AG08395 (cell line): Measurements from ENCODE around the gene PI4KA.

Source experiments
- DNase-seq: peaks from one replicate; pipeline ENCODE4 v3.0.0; 2012; ENCODE audit warnings: mixed read lengths, low spot score

Gene PI4KA

DNA sequence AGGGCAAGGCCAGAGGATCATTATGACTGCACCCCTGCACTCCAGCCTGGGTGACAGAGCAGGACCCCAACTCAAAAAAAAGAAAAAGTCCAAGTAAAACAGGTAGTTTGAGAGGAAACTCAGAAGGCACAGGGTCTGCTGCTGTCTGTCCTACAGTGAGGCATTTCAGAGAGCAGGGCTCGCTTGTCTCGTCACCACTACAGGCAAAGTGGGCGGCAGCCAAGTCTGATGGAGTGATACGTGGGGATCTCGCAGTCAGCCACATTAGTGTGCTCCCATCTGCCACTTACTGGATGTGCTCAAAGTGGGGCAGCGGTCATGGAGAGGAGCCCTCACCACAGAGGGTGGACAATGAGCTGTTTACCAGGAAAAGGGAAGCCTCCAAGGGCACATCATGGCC, 42.1 kb downstream of the PI4KA start:
- DNase-seq, result no peak

DNA sequence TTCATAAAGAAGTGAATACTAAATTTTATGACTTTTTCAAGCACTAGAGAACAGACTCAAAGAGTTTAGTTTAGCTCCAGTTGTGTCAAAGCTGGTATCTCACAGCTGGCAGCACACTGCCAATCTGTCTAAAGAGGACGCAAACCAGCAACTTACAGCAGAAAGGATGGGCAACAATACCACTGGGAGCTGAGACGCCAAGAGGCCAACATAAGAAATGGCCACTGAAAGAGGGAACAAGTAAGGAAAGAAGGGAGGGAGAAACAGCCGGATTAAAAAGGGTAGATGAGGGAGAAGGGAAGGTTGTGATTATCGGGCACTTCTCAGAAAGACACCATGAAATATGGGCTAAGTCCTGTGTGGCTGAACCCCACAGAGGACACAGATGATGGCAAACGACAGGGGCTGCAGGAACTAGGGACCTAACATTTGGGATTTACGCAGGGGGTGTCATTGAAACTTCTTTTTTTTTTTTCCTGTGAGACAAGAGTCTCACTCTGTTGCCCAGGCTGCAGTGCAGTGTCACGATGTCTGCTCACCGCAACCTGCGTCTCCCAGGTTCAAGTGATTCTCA, 43.0 kb downstream of the PI4KA start:
- DNase-seq, result no peak

DNA sequence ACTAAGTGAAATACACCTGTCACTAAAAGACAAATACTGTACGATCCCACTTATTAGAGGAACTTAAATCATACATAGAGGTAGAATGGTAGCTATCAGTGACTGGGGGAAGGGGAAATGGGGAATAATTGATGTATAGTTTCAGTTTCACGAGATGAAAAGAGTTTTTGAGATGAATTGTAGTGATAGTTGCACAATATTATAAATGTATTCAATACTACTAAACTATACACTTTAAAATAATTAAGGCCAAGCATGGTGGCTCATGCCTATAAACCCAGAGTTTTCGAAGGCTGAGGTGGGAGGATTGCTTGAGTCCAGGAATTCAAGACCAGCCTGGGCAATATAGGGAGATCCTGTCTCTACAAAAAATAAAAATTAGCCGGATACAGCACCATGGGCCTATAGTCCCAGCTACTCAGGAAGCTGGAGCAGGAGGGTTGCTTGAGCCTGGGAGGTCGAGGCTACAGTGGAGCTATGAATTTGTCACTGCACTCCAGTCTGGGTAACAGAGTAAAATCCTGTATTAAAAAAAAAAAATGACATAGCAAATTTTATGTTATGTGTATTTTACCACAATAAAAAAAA, 44.3 kb downstream of the PI4KA start:
- no peak for DNase-seq

DNA sequence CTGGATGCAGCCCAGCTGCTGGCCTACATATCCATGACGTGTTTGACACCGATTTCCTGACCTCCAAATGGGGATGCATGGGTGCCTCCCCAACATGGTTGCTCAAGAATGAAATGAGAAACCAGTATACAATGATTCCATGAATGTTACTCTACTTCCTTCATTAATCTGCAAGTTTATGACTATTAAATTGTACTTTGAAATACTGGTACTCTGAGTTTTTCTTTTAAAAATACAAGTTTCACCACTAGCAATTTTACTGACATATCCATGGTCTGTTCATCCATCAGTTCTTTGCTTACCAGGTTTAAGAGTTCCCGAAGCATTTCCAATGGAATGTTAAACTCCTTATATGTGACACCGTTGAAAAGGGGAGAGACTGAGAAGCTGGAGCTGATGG, 45.6 kb downstream of the PI4KA start:
- no peak for DNase-seq

DNA sequence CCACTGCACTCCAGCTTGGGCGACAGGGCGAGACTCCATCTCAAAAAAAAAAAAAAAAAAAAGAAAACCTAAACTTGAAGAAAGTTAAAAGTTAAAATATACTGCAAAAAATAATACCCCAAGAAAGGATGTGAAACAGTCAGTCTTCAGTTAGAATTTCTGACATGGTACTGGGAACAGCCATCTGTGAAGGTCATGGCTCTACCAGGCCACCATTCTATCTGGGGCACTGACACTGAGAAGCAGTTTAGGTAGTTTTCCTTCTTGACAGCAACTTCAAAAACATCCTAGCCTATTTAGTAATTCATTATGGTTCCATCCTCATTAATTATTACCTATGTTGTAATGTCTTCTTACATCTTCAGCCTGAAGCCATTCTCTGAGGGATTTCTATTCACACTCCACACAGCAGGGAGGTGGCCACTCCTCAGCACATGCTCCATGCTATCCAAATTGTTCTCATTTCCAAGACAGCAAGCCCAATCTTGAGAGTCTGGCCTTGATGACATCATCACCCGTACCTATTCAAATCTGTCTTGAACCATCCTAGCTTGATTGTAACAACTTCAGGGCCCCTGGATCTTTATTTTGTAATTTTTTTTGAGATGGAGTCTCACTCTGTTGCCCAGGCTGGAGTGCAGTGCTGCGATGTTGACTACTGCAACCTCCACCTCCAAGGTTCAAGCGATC, 46.5 kb downstream of the PI4KA start:
- no peak for DNase-seq

DNA sequence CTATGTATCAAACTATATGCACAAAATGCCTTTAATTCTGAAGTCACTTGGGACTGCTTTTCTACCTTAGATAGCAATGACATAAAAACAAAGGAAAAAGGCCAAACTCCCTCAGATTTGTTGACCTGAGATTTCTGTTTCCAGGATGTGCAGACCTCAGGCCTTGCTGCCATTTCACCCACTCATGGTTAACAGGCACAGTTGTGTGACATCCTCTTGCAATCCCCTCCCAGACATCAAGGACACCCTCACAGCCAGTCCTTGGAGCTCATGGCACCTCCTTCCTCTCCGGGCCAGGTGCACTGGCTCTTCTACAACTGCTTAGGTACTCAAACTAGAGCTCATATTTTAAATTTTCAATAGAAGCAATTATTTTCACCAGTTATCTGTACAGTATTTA, 47.4 kb downstream of the PI4KA start:
- DNase-seq, result no peak

DNA sequence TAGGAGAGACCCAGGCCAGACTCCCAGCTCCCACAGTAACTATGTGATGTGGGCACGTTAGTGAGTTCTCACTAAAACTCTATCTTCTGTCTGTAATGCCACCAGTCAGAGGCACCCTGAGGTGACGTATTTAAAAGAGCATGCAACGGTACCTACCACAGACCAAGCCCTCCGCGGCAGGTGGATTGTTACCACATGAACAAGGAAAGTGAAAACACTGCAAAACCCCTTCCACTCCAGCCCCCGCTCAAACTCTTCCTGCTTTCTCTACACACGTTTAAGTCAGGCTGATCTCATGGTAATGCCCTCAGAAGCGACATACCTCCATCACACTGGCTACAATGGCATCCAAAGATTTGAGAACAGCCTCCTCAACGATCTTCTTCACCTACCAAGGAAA, 48.0 kb downstream of the PI4KA start:
- no peak for DNase-seq

DNA sequence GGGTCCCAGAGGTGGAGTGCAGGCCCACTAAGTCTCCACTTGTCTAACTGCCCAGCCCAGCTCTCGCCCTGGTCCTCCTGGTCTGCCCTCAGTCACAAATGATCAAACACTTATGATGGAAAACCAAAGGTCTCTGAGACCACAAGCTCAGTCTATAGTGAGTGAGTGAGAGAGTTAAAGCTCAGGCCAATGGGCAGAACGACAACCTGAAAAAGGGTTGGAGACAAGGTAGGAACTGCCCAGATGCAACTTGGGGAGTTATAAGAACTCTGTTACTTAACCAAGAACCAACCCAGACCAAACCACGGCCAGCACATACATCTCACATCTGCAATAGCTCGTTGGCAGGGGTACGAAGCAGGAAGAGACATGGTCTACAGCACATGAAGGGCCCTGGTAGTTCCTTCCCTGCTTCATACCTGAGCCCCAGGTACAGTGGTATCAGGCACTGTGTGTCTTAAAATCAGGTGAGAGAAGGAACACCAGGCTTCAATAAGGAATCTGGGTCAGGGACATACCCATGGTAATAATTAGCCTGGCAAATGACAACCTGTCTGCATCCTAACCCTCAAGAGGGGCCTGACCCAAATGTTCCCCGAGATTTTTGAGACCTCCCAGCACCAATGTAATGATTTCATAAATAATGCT, 48.9 kb downstream of the PI4KA start:
- no peak for DNase-seq

DNA sequence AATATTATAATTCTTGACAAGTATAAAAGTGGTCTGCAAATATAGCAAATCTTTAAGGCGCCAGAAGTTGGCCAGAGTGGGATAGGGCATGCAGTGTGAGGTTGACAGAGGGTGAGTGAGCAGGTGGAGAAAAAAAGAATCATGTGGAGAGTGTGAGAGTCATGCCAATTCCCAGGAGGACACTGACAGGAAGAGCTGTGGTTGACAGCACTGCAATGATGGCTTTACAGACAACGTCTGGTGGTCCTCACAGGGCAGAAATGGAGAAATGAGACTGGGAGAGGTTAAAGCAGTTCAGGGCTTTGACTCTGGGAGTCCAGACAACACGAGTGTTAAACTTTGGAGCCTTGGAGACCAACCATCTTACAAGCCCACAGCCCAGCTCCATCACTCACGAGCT, 49.8 kb downstream of the PI4KA start:
- DNase-seq, result no peak

DNA sequence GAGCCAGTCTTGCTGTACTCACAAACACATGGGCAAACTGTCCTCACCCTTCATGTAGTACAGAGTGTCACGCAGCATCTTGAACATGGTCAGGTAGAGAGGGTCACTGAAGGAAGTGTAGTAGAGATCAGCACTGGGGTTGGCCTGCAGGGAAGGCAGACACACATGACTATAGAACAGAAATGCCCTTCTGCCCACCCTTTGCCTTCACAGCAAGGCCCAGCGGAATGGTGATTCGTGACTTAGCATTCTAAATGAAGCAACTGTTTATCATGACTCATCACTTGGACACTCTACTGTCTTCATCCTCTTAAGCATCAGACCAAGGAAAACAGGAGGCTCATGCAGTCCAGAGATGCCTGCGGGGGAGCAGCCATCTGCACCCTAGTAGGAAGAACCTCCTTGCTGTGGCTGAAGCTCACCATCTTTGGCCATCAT, 51.3 kb downstream of the PI4KA start:
- DNase-seq, result peak; percentile 97

DNA sequence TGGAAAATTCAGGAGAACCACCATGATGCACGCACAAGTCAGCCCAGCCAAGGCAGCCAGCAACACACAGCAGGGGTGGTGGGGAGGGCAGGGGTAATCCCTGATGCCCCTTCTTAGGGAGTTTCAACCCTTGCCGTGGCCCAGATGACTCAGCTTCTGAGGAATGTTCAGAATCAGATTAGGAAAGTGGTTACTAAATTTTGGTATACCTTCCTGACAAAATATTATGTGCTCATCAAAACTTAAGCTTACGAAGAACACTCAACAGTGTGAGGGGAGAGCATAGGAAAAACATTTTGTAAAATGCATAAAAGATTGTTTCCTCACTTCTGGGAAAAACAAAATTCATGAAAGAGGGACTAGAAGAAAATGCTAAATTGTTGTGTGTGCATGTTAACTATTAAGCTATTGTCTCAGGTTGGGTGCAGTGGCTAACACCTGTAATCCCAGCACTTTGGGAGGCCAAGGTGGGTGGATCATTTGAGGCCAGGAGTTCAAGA, 52.6 kb downstream of the PI4KA start:
- DNase-seq, result peak; percentile 25

DNA sequence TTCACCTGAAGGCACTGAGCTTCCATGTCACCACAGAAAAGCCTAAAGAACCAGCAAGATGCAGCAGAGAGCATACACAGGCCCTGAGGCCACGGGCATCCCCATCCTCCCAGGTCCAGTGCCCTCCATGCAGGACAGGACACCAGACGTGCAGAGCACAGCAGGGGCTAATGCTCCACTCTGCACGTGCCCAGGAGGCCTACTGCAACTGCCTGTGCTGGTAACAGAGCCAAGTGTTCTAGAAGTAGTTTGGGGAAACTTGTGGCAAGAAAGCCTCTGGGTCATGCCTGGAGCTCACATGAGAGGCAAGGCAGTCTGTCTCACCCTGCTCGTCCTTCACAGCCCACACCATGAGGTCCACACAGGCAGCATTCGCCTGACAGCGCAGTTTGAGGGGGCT, 54.0 kb downstream of the PI4KA start:
- no peak for DNase-seq

DNA sequence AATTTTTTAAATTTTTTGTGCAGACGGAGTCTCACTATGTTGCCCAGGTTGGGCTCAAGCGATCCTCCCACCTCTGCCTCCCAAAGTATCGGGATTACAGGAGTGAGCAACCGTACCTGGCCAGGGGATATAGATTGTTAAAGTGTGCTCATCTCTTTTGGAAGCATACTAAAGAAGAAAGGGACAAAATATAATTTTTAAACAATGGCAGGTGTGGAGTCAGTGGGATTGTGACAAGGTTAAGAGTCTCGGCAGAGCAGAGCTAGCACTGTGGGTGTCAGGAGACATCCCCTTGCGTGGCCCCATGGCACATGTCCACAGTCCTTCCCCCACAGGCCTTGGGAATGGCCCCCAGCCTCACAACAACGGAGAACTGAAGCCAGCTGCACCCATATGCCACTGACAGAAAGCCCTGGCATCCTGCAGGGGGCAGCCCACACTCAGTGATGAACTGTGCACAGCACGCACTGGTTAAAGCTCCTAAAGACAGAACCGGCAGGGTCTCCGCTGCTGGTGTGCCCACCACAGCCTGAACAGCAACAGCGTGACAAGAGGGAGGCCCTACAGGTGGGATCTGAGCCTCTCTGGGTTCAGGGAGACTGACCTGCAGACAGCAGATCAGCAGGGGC, 54.8 kb downstream of the PI4KA start:
- DNase-seq, result peak; percentile 35

DNA sequence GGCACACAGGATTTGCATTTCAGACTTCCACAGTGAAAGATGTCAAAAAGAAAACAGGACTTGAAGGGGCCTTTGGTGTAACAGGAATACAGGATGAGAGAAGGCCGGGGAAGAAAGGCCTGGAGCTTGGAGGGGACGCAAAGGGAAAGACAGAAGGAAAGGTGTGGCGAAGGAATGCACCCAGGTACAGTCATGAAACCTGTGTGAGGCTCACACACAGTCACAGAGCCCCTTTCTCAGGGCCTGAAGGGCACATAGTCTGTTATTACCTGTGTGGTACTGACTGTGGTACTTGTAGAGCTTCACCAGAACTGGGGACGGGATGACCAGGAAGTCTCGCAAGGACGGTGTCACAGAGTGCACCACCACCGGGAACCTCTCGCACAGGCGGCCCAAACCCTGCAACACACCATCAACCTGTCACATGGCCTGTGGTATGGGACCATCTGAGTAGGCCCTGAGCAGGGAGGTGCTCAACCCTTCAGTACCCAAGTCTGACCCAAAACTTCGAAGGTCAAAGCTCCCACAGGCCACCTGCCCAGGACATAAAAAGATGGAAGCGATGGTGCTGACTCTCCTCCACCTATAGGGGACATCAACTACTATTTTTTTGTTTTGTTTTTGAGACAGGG, 55.6 kb downstream of the PI4KA start:
- DNase-seq, result no peak

DNA sequence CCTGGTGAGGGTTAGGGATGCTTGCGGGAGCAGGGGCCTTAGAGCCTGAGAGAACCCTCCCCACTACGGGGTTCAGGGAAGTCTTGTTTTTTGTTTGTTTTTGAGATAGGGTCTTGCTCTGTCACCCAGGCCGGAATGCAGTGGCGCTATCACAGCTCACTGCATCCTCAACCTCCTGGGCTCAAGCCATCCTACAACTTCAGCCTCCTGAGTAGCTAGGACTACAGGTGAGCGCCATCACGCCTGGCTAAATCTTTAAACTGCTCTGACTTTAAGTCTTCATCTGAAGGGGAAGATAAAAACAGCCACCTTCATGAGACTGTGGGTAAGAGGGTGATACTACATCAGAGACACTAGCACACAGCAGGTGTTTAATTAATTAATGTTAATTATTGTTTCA, 56.2 kb downstream of the PI4KA start:
- DNase-seq, result no peak

DNA sequence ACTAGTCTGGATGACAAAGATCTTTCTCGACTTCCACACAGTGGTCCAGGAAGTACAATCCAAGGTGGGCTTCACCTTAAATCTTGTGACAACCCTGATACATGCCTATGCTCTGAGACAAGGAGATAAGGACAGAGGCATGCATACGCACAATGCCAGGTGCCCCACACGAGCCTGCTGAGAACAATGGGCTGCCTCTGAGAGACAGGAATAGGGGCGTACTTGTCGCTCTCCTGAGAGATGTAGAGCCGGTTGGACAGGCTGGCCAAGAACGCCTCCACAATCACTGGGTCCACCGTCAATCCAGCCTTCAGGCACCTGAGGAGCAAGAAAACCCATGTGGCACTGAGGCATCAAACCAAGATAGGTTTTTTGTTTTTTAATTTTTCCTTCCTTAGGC, 59.2 kb downstream of the PI4KA start:
- no peak for DNase-seq

DNA sequence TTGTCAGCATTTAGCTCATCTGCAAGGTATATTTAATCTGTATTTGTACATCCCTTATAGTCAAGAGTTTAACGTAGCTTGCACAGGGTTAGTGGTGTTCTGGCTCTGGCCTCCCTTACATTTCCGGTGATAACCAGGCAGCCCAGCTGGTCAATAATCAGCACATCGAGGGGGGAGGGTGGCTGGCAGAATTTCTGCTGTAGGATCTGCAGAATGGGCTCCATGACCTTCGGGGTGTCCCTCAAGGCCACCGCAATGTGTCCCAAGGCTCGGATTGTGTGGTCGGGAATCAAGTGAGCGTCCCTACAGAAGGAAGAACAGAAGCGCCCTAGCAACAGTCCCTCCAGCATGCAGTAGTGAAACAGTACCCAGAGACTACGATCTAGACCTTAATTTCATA, 59.6 kb downstream of the PI4KA start:
- no peak for DNase-seq

DNA sequence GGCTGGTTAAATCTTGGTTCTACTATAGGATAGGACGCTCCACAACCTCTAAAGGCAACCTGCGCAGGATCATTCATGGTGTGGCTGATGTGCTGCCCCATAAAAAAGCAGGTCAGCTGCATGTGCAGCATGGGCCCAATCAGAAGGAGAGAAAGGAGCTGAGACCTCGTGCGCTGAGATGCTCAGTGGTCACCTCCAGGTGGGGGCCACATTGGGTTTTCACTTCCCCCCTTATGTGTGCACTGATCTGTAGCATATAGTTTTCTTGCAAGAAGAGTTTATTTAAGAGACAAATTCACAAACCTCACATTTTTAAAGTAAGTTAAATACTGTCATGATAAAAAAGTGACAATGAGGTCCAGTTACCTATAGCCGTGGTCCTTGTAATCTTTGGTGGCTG, 60.4 kb downstream of the PI4KA start:
- DNase-seq, result no peak

DNA sequence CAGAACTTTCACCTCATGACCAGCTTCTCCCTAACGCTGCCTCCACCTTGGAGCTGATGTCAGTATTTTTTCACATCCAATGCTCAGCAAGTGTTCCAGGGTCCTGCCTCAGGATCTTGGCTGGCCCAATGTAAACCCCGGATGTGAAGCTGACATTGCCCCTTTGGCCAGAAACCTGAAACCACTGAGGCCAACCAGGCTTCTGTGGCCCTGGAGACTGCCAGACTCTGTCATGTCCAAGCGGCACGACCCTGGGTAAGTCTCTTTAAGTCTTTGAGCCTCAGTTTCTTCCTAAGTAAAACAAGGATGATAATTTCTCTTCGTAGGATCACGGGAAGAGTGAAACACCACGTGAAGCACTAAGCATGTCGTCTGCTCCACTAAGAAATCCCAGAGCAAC, 61.9 kb downstream of the PI4KA start:
- no peak for DNase-seq

DNA sequence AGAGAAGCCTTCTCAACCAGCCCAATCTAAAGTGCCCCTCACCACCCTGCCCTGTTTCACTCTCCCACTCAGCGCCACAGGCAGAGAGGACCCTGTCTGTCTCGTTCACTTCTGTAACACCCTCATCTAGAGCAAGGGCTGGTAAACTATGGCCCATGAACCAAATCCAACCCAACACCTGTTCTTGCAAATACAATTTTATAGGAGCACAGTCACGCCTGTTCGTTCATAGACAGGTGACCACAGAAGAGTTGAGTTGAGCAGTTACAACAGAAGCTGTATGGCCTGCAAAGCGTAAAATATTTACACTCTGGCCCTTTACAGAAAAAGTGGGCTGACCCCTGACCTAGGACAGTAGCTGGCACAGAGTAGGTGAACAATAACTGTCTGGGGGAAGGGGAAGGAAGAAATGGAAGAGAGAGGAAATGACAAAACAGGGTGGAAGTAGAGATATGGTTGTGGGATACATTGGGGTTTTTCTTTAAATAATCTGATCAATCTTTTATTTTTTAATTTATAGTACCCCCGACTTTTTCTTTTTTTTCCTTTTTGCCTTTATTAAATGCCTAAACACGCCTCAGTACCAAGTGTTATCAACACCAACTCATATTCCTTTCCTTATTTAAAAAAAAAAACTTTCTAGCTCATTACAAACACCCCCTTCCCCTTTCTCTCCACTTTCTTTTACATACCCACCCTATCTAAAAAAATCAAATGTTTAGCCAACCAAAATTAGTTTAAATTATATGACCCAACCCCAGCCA, 63.8 kb downstream of the PI4KA start:
- no peak for DNase-seq
